ENCODE data around the gene YWHAB.

DNA sequence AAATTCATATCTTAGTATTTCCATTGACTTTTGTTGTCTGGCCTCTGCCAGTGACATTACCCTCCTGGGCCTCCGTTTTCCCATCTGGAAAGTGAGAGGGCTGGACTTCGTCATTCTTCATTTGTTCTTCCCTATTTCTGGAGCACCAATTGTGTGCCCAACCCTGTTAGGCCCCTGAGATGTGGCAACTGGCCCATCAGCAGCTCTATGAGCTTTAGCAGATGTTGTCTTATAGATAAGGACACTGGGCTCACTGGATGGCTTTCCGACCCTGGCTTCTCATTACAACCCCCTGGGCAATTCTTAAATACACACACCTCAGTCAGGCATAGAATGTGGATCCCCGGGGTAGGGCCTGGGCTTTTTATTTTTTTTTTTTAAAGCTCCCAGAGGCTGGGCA, 39.0 kb downstream of the YWHAB start:
- TF ChIP-seq, protein P1, sequence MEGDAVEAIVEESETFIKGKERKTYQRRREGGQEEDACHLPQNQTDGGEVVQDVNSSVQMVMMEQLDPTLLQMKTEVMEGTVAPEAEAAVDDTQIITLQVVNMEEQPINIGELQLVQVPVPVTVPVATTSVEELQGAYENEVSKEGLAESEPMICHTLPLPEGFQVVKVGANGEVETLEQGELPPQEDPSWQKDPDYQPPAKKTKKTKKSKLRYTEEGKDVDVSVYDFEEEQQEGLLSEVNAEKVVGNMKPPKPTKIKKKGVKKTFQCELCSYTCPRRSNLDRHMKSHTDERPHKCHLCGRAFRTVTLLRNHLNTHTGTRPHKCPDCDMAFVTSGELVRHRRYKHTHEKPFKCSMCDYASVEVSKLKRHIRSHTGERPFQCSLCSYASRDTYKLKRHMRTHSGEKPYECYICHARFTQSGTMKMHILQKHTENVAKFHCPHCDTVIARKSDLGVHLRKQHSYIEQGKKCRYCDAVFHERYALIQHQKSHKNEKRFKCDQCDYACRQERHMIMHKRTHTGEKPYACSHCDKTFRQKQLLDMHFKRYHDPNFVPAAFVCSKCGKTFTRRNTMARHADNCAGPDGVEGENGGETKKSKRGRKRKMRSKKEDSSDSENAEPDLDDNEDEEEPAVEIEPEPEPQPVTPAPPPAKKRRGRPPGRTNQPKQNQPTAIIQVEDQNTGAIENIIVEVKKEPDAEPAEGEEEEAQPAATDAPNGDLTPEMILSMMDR (IDR thresholded peaks at IDR 0.05) = no peak
- TF ChIP-seq POLR2A (IDR thresholded peaks at IDR 0.05) = no peak
